Caco-2 (cell line): ENCODE measurements around the gene PCYOX1L. TPM values are rescaled to one million over a fixed set of nuclear protein-coding genes. Genes with fewer than 3 reads are reported as not detected.

Experiments
- BruUV-seq: library from RNA; stranded (reverse); fragments of 400-500 nt; replicated peaks from 2 replicates; lab custom pipeline; 2021; lab: Mats Ljungman, UMichigan
- CTCF ChIA-PET: fragments of 300-600 bp; sonication (Branson Sonifier 250); formaldehyde crosslinking; loops from one replicate; lab custom pipeline; 2022; ENCODE audit warnings: antibody characterized with exemption; lab: Charles Lee
- POLR2A ChIA-PET: fragments of 300-600 bp; sonication (Branson Sonifier 250); formaldehyde crosslinking; loops from one replicate; lab custom pipeline; 2022; ENCODE audit warnings: antibody characterized with exemption; lab: Charles Lee
- DNase-seq, 2 experiments: peaks; one replicate each; pipeline versions ENCODE4 v3.0.0 to v3.0.0-alpha.2; 2020 to 2022
- H3K27me3 ChIP-seq: replicated peaks from 2 replicates; pipeline ENCODE4 v1.6.0; 2011; ENCODE audit warnings: low read length; ENCODE audit not compliant: control insufficient read depth, insufficient read depth
- H3K36me3 ChIP-seq: 2 replicates; pipeline ENCODE4 v1.5.1; 2011; ENCODE audit warnings: low read length; ENCODE audit not compliant: control insufficient read depth, insufficient read depth
- H3K4me1 ChIP-seq: fragments of 250-450 bp; sonication (Bioruptor Pico); 2 replicates; pipeline ENCODE4 v1.5.1; 2020; ENCODE audit warnings: mild to moderate bottlenecking
- H3K4me3 ChIP-seq: 2 replicates; pipeline ENCODE4 v1.5.1; 2011; ENCODE audit warnings: low read depth, mild to moderate bottlenecking, control low read depth, low read length
- H3K9me3 ChIP-seq: fragments of 250-450 bp; sonication (Bioruptor Pico); 2 replicates; pipeline ENCODE4 v1.5.1; 2020; ENCODE audit warnings: mild to moderate bottlenecking, moderate library complexity
- H3K27ac Mint-ChIP-seq: one replicate; pipeline ENCODE4 v1.8.0; 2022; ENCODE audit warnings: mixed read lengths; ENCODE audit not compliant: unreplicated experiment
- H3K27me3 Mint-ChIP-seq: one replicate; pipeline ENCODE4 v1.8.0; 2022; ENCODE audit warnings: mixed read lengths; ENCODE audit not compliant: insufficient read depth, unreplicated experiment
- H3K36me3 Mint-ChIP-seq: one replicate; pipeline ENCODE4 v1.8.0; 2022; ENCODE audit warnings: mild to moderate bottlenecking, mixed read lengths; ENCODE audit not compliant: insufficient read depth, unreplicated experiment
- H3K4me1 Mint-ChIP-seq: one replicate; pipeline ENCODE4 v1.8.0; 2022; ENCODE audit warnings: low read depth, mixed read lengths; ENCODE audit not compliant: unreplicated experiment
- H3K4me3 Mint-ChIP-seq: one replicate; pipeline ENCODE4 v1.8.0; 2022; ENCODE audit warnings: mild to moderate bottlenecking, moderate library complexity, mixed read lengths; ENCODE audit not compliant: unreplicated experiment
- H3K9me3 Mint-ChIP-seq: one replicate; pipeline ENCODE4 v1.8.0; 2022; ENCODE audit warnings: mixed read lengths; ENCODE audit not compliant: unreplicated experiment
- intact Hi-C: fragments of 100-400 bp; cut with micrococcal nuclease; formaldehyde crosslinking; loops from one replicate; pipeline ENCODE4 v1.10.0; 2022; ENCODE audit not compliant: unreplicated experiment
- total RNA-seq: library from RNA; stranded (reverse); gene quantifications from 2 replicates; pipeline ENCODE4 v1.2.3, GENCODE V29; 2022
- TF ChIP-seq, protein P1 (sequence below), 2 experiments: fragments of 200-600 bp in 1 of 2; IDR thresholded peaks; 1 replicate in 1 of 2; 2 replicates in 1 of 2; pipeline versions ENCODE4 v1.5.1 to v1.8.0; 2011 to 2022; ENCODE audit warnings: antibody characterized with exemption in 1 of 2, control low read depth in 1 of 2, inconsistent platforms in 1 of 2, low read depth in 1 of 2, low read length in 1 of 2, mild to moderate bottlenecking in 1 of 2, moderate library complexity in 1 of 2; ENCODE audit not compliant: insufficient read depth in 1 of 2, severe bottlenecking in 1 of 2, unreplicated experiment in 1 of 2

Gene PCYOX1L
- total RNA-seq, 1 experiment from 2014 or later = 10.4 TPM

GRCh38 chr5:149386166-149386565 is 28.3 kb downstream of the PCYOX1L start:
- Histone ChIP-seq H3K36me3 (no peaks in the 10 kb centered on the region), H3K9me3 (no peaks in the 10 kb centered on the region), H3K4me1 (no peaks in the 10 kb centered on the region), H3K27me3 (no peaks in the 10 kb centered on the region), H3K4me3 (no peak overlapping the region)
- Mint-ChIP-seq H3K4me3 (no peak overlapping the region), H3K9me3 (no peaks in the 10 kb centered on the region), H3K27me3 (no peaks in the 10 kb centered on the region), H3K36me3 (no peaks in the 10 kb centered on the region), H3K4me1 (peaks cover 11% of the 10 kb centered on the region), H3K27ac (no peak overlapping the region)
- CTCF ChIA-PET = interaction anchor here (1.3 kb wide), 1 partner anchor 56 kb away, joined by 3 read pairs; no protein-coding TSS in a partner anchor
- intact Hi-C loops = no loop called here
- no TSS peak for BruUV-seq
- POLR2A ChIA-PET = no interaction called here
- DNase-seq = no peak
- TF ChIP-seq, protein P1, sequence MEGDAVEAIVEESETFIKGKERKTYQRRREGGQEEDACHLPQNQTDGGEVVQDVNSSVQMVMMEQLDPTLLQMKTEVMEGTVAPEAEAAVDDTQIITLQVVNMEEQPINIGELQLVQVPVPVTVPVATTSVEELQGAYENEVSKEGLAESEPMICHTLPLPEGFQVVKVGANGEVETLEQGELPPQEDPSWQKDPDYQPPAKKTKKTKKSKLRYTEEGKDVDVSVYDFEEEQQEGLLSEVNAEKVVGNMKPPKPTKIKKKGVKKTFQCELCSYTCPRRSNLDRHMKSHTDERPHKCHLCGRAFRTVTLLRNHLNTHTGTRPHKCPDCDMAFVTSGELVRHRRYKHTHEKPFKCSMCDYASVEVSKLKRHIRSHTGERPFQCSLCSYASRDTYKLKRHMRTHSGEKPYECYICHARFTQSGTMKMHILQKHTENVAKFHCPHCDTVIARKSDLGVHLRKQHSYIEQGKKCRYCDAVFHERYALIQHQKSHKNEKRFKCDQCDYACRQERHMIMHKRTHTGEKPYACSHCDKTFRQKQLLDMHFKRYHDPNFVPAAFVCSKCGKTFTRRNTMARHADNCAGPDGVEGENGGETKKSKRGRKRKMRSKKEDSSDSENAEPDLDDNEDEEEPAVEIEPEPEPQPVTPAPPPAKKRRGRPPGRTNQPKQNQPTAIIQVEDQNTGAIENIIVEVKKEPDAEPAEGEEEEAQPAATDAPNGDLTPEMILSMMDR (IDR thresholded peaks at IDR 0.05; ENCODE audit: insufficient read depth in 1 of 2, low read depth in 1 of 2, low read length in 1 of 2, severe bottlenecking in 1 of 2, unreplicated experiment in 1 of 2) = no peak

- intact Hi-C loops = no loop called here
- no peak overlapping the region for H3K4me3 Mint-ChIP-seq
- H3K9me3 Mint-ChIP-seq = no peaks in the 10 kb centered on the region
- H3K36me3 ChIP-seq = no peaks in the 10 kb centered on the region
- no TSS peak for BruUV-seq
- no peak overlapping the region for H3K4me3 ChIP-seq
- H3K27me3 ChIP-seq = no peaks in the 10 kb centered on the region
- ChIA-PET CTCF (interaction anchor here (0.7 kb wide), 1 partner anchor 36 kb away, joined by 4 read pairs; no protein-coding TSS in a partner anchor), POLR2A (no interaction called here)
- no peaks in the 10 kb centered on the region for H3K36me3 Mint-ChIP-seq
- no peaks in the 10 kb centered on the region for H3K27me3 Mint-ChIP-seq
- no peaks in the 10 kb centered on the region for H3K4me1 ChIP-seq
- no peak overlapping the region for H3K27ac Mint-ChIP-seq
- H3K4me1 Mint-ChIP-seq = peaks cover under 1% of the 10 kb centered on the region
- DNase-seq = no peak
- TF ChIP-seq, protein P1 (IDR thresholded peaks at IDR 0.05; ENCODE audit: insufficient read depth in 1 of 2, low read depth in 1 of 2, low read length in 1 of 2, severe bottlenecking in 1 of 2, unreplicated experiment in 1 of 2) = no peak
- no peaks in the 10 kb centered on the region for H3K9me3 ChIP-seq
These were observed 29.3 kb downstream of the PCYOX1L start for GRCh38 chr5:149387081-149387631.

DNA sequence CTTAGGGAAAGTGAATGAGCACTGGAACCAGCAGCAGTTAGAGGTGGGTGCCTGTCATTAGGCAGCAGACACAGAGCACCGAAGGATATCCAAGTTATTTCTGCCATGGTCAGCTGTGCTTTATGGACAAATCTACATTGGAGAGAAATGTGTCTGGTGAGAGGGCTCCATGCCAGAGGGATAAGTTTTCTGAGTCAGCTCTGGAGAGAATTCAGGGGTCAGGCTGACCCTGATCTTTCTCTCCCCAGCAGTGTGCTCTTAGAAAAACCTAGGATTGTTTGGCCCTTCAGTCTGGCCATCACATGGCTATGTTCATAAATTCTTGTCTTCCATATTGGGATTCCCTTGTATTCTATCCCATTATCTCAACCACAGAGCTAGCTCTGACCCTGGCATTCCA is 30.1 kb downstream of the PCYOX1L start:
- no peaks in the 10 kb centered on the region for H3K36me3 ChIP-seq
- Mint-ChIP-seq H3K4me1 (no peaks in the 10 kb centered on the region), H3K27me3 (no peaks in the 10 kb centered on the region), H3K9me3 (no peaks in the 10 kb centered on the region), H3K27ac (no peak overlapping the region), H3K4me3 (no peak overlapping the region), H3K36me3 (no peaks in the 10 kb centered on the region)
- TF ChIP-seq, protein P1 (IDR thresholded peaks at IDR 0.05; ENCODE audit: insufficient read depth in 1 of 2, low read depth in 1 of 2, low read length in 1 of 2, severe bottlenecking in 1 of 2, unreplicated experiment in 1 of 2) = no peak
- no TSS peak for BruUV-seq
- DNase-seq = no peak
- CTCF ChIA-PET = no interaction called here
- H3K27me3 ChIP-seq = no peaks in the 10 kb centered on the region
- H3K9me3 ChIP-seq = no peaks in the 10 kb centered on the region
- POLR2A ChIA-PET = no interaction called here
- H3K4me1 ChIP-seq = no peaks in the 10 kb centered on the region
- H3K4me3 ChIP-seq = no peak overlapping the region
- intact Hi-C loops = no loop called here
